ENCODE data around the gene KLF5.

GRCh38 chr13:73107970-73108369 is 49.2 kb downstream of the KLF5 start:
- TF ChIP-seq, protein P1, sequence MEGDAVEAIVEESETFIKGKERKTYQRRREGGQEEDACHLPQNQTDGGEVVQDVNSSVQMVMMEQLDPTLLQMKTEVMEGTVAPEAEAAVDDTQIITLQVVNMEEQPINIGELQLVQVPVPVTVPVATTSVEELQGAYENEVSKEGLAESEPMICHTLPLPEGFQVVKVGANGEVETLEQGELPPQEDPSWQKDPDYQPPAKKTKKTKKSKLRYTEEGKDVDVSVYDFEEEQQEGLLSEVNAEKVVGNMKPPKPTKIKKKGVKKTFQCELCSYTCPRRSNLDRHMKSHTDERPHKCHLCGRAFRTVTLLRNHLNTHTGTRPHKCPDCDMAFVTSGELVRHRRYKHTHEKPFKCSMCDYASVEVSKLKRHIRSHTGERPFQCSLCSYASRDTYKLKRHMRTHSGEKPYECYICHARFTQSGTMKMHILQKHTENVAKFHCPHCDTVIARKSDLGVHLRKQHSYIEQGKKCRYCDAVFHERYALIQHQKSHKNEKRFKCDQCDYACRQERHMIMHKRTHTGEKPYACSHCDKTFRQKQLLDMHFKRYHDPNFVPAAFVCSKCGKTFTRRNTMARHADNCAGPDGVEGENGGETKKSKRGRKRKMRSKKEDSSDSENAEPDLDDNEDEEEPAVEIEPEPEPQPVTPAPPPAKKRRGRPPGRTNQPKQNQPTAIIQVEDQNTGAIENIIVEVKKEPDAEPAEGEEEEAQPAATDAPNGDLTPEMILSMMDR (IDR thresholded peaks at IDR 0.05) = no peak
- TF ChIP-seq EZH2phosphoT487 (IDR thresholded peaks at IDR 0.05) = no peak
